ENCODE measurements around the gene SIPA1L3.
"Not testable (repeated sequence)": the region's sequence is repeated elsewhere in the genome, so short reads cannot be mapped to it uniquely, and the experiment has no call there.

The SIPA1L3 gene

DNA sequence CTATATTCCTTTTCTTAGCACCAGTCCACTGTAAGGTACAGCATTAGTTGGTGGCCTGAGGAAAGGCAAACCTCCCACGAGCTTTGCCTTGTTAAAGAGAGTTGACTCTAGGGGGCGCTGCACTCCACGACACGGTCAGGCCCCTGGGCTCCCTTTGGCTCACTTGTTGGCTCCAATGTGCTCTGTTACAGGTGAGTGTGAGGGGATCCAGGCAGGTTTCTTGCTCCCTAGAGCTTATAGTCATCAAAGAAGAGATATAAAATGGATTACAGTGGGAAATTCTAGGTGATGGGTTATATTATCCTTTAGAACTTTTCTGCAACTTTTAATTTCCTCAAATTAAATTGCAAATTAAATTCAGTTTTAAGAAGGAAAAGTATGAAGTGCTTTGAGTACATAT lies 4.3 kb upstream of the SIPA1L3 start:
- H3K4me1 Mint-ChIP-seq (ENCODE audit: low read depth): peaks cover 13% of the 10 kb centered on the region
- H3K27ac Mint-ChIP-seq: no peak overlapping the region
- no peak overlapping the region for H3K4me3 Mint-ChIP-seq
- no peaks in the 10 kb centered on the region for H3K9me3 Mint-ChIP-seq
- H3K27me3 Mint-ChIP-seq: no peaks in the 10 kb centered on the region
- H3K36me3 Mint-ChIP-seq (ENCODE audit: low read depth): no peaks in the 10 kb centered on the region

DNA sequence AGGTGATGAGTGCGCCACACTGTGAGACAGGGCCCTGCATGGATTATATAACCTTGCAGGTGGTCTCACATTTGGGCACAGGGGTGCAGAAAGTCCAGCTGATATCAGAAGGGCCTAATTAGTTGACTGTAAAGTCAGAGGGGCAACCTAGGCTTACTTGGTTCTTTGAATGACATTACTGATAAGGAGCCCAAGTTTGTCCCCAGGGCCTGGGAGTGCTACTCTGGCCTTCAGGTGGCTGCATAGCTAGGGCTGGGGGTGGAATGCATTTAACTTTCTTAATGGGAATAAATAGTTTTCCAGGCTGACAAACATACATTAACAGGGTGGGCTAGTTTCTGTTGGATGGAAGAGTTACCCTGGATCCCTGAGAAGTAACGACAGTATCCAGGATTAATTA lies 3.9 kb upstream of the SIPA1L3 start:
- Mint-ChIP-seq H3K4me3 (no peak overlapping the region), H3K4me1 (ENCODE audit: low read depth) (peaks cover 17% of the 10 kb centered on the region)

DNA sequence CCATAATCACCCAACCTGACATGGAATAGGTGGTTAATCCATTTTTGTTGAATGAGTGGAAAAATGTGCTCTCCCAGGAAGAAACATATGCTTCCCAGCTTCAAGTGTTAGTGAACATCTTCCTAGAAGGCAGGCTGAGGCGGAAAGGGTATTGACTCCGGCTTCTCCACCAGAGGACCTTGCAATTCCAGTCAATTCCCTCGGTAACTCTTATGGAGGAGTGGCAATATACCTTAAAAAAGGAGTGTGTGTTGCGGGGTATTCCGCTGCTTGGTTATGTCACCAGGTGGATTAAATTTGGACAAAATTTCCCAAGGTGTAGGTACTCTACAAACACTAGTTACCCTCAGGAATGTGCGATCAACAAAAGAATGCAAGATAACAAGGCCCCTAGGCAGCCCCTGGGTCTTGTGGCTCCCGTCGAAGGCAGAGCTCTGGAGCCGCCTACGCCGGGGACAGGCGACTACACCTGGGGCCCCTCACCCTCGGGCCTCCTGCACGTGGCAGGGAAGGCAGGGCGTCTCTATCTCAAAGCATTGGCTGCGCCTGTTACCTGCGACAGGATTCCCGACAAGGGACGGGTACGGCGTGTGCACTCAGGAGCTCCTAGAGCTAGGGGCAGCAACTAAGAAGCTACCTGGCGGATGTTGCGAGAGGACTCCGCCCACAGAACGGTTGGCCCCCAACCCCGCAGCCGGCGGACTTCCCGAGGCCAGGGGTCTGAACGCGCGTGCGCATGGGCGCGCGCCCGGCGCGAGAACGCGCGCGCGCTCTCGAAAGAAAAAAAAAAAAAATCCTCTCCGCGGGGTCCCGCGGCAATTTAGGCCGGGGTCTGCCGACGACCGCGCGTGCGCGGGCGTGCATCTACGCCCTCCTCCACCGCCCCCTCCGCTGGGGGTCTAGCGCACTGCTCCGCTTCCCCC lies 801 bp upstream of the SIPA1L3 start, which contains the start of gene WDR87:
Gene WDR87, minus strand, starts transcription at position 649 of the 923 bp plus-strand sequence. CDS start 8,355 bp downstream, outside the sequence.
- Mint-ChIP-seq H3K27me3 (no peaks in the 10 kb centered on the region), H3K9me3 (no peaks in the 10 kb centered on the region), H3K27ac (peak within 1 kb of the TSS; percentile 85), H3K36me3 (ENCODE audit: low read depth) (no peaks in the 10 kb centered on the region), H3K4me1 (ENCODE audit: low read depth) (peaks cover 38% of the 10 kb centered on the region), H3K4me3 (peak within 1 kb of the TSS; percentile 86)

More for the DNA sequence above, 3.9 kb upstream of the SIPA1L3 start:
- no peaks in the 10 kb centered on the region for H3K36me3 Mint-ChIP-seq (ENCODE audit: low read depth)
- H3K9me3 Mint-ChIP-seq: no peaks in the 10 kb centered on the region
- H3K27ac Mint-ChIP-seq: no peak overlapping the region
- H3K27me3 Mint-ChIP-seq: no peaks in the 10 kb centered on the region

DNA sequence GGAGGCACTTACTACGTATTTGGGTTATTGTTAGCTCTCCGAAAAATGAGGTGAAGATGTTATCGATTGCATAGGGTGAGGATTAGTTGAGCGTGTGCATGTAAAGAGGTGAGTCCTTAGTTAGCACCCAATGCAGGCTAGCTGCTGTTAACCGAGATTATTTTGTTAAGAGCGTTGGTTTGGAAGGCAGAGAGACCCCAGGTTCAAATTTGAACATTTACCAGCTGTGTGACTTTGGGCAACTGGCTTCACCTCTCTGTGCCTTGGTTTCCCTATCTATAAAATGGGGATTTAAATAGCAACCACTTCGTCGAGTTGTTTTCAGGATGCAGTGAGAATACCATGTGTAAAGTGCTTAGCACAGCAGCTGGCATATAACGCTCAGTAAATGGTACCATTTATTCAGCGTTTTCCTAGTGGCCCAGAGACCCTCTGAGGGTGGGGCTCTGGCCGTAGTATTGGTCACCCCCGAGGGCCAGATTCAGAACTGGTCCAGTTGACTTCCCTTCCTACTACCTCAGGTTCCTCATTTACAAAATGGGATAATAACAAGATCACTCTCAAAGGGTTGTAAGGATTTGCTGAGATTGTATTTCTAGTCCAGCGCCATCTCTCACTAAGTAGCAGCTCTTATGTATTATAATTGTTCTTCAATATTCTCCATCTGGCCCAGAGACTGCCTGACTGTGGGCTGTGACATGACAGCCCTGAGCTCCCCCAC lies 887 bp downstream of the SIPA1L3 start:
- Mint-ChIP-seq H3K4me3 (peak overlapping the region; percentile 86), H3K27ac (peak overlapping the region; percentile 72), H3K9me3 (no peaks in the 10 kb centered on the region), H3K27me3 (no peaks in the 10 kb centered on the region), H3K36me3 (ENCODE audit: low read depth) (no peaks in the 10 kb centered on the region), H3K4me1 (ENCODE audit: low read depth) (peaks cover 46% of the 10 kb centered on the region)

DNA sequence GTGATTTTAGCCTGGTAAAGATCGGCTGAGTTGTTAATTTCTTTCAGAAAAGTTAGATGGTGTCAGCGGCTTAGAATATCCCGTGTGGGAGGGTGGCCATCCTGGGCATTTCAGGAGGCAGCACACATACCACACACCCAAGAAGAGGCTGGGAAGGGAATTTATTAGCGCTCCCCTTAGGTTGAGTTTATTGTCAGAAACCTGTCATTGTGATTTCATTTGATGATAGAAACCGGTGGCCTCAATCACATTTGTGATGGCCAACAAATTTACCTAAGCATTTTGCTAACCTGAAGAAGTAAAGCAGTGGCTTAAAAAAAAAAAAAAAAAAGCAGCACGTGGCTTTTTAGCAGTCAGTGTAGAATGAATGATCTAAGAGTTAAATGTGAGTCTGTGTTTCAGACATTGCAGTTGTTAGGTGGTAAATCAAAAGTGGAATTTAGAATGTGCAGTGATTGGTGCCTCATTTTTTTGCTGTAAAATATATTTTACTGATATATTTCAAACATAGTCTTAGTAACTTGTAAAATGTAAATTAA lies 2.7 kb downstream of the SIPA1L3 start:
- Mint-ChIP-seq H3K36me3 (ENCODE audit: low read depth) (no peaks in the 10 kb centered on the region), H3K9me3 (no peaks in the 10 kb centered on the region), H3K27me3 (no peaks in the 10 kb centered on the region), H3K4me3 (no peak overlapping the region), H3K4me1 (ENCODE audit: low read depth) (peaks cover 52% of the 10 kb centered on the region), H3K27ac (no peak overlapping the region)

DNA sequence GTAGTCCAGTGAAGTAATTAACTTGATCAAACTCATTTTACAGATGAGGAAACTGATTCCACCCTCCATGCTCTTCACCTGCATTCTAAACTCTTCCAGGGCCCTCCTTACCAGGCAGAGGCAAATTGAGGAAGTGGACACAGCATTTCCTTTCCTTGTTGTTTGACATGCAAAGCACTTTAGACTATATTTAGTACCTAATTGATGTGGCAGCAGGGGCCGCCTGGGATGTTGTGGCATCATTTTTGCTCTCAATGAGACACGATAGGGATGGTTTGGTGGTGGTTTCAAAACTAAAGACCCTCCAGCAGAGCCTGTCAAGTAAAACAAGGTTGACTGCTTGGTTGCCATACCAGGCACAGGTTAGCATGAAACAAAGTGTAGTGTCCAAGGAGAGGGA lies 7.9 kb downstream of the SIPA1L3 start:
- peaks cover 38% of the 10 kb centered on the region for H3K4me1 Mint-ChIP-seq (ENCODE audit: low read depth)
- H3K9me3 Mint-ChIP-seq: no peaks in the 10 kb centered on the region
- H3K4me3 Mint-ChIP-seq: no peak overlapping the region
- no peaks in the 10 kb centered on the region for H3K27me3 Mint-ChIP-seq
- peaks cover 11% of the 10 kb centered on the region for H3K36me3 Mint-ChIP-seq (ENCODE audit: low read depth)
- peak overlapping the region; percentile 52 for H3K27ac Mint-ChIP-seq

DNA sequence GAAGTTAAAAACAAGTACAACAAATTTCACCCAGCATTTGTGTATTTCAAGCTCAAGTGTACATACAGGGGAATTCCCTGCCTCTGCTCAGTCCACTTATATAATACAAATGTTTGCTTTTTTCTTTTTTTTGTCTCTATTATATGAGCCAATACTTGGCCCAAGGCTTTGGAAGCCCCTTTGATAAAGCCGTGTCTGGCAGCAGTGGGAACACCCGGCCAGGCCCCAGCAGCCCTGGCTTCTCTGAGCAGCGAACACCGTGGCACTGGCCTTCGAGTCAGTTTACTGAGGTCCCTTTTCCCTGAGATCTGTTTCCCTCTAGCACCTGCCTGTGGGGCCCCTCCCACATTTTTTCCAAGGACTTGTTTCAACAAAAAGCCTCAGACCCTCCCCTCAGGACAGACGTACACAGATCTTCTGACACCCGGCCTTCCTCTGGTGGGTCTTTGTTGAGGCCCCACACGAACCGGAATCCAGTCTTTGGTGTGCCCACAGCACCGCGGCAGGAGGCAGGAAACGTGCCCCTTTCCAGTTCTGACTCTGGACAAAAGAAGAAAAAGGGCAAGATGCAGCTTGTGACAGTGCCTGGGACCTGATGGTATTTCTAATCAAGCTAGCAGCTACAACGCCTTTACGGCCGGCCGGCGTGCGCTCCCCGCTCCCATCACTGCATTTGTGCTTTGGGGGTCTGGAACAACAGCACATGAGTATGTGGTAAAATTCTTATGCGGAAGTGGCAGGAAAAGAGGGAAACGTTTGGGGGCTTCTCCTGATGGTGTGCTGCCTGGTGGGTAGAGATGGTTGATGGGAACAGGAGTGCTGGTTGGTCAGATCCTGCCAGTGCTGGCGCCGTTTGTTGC lies 13.8 kb downstream of the SIPA1L3 start:
- Mint-ChIP-seq H3K4me3 (peak overlapping the region; percentile 43), H3K4me1 (ENCODE audit: low read depth) (peaks cover 36% of the 10 kb centered on the region), H3K27me3 (no peaks in the 10 kb centered on the region), H3K9me3 (no peaks in the 10 kb centered on the region), H3K27ac (peak overlapping the region; percentile 74), H3K36me3 (ENCODE audit: low read depth) (peaks cover 26% of the 10 kb centered on the region)

DNA sequence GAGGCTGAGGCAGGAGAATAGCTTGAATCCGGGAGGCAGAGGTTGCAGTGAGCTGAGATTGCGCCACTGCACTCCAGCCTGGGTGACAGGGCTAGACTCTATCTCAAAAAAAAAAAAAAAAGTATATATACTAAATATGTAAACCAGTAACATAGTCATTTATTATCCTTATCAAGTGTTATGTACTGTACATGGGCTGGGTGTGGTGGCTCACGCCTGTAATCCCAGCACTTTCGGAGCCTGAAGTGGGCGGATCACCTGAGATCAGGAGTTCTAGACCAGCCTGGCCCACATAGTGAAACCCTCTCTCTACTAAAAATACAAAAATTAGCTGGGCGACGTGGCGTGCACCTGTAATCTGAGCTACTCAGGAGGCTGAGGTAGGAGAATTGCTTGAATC lies 17.6 kb downstream of the SIPA1L3 start:
- Mint-ChIP-seq H3K4me1 (ENCODE audit: low read depth) (peaks cover 38% of the 10 kb centered on the region), H3K36me3 (ENCODE audit: low read depth) (peaks cover 14% of the 10 kb centered on the region)
- H3K27ac Mint-ChIP-seq: not testable (repeated sequence)

DNA sequence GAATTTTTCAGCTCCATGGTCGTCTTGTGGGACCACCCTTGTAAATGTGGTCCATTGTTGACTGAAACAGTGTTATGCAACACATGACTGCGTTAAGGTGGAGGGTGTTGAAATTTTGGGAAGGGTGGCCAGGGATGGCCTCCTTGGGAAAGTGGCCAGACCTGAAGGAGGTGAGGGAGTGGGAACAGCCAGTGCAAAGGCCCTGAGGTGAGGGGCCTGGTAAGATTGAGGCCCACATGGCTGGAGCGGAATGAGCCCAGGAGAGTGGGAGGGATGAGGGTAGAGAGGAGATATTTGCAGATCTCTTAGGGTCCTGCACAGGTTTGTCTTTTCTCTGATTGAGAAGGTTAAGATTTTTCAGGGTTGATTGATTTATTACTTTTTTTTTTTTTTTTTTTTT lies 18.2 kb downstream of the SIPA1L3 start:
- no peaks in the 10 kb centered on the region for H3K27me3 Mint-ChIP-seq
- peaks cover 14% of the 10 kb centered on the region for H3K36me3 Mint-ChIP-seq (ENCODE audit: low read depth)
- peak overlapping the region; percentile 21 for H3K27ac Mint-ChIP-seq
- H3K9me3 Mint-ChIP-seq: no peaks in the 10 kb centered on the region
- peaks cover 36% of the 10 kb centered on the region for H3K4me1 Mint-ChIP-seq (ENCODE audit: low read depth)
- H3K4me3 Mint-ChIP-seq: no peak overlapping the region

More for the DNA sequence above, 17.6 kb downstream of the SIPA1L3 start:
- H3K27me3 Mint-ChIP-seq, H3K4me3 Mint-ChIP-seq, H3K9me3 Mint-ChIP-seq: not testable (repeated sequence)

DNA sequence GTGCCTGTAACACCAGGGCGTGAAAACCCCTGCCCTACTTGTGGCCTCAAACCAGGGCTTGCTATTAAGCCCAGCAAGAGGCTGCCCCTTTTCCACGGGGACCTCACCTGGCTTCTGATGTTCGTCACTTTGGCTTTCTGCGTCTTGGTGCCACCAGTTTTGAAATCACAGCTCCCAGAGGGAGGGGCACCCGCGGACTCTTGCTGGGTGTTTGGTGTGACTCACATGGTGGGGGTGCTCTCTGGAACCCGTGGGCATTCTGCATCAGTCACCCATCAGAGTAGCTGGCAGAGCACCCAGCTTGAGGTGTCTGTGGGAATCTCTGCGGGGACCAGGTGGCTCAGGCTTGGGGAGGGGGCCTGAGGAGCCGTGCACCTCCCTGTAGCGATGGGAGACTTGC lies 19.2 kb downstream of the SIPA1L3 start:
- H3K27ac Mint-ChIP-seq: no peak overlapping the region
- no peak overlapping the region for H3K4me3 Mint-ChIP-seq
- H3K36me3 Mint-ChIP-seq (ENCODE audit: low read depth): peaks cover 11% of the 10 kb centered on the region
- H3K9me3 Mint-ChIP-seq: no peaks in the 10 kb centered on the region
- H3K27me3 Mint-ChIP-seq: no peaks in the 10 kb centered on the region
- peaks cover 29% of the 10 kb centered on the region for H3K4me1 Mint-ChIP-seq (ENCODE audit: low read depth)

DNA sequence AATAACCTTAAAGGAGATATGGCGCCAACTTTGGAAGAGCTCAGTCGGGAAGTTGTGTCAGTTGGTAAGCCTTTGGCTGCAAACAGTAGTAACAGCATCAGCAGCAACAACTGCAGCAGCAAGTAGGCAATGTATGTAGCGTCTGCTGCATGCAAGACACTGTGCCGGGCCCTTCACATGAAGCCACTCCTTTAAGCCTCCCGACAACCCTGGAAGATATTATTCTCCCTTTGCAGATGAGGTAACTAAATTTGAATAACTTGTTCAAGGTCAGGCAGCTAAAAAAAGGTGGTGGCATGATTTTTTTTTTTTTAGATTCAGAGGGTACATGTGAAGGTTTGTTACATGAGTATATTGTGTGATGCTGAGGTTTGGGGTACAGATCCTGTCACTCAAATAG lies 19.7 kb downstream of the SIPA1L3 start:
- Mint-ChIP-seq H3K4me3 (no peak overlapping the region), H3K36me3 (ENCODE audit: low read depth) (peaks cover 7% of the 10 kb centered on the region), H3K9me3 (no peaks in the 10 kb centered on the region), H3K27ac (no peak overlapping the region), H3K4me1 (ENCODE audit: low read depth) (peaks cover 26% of the 10 kb centered on the region), H3K27me3 (no peaks in the 10 kb centered on the region)

DNA sequence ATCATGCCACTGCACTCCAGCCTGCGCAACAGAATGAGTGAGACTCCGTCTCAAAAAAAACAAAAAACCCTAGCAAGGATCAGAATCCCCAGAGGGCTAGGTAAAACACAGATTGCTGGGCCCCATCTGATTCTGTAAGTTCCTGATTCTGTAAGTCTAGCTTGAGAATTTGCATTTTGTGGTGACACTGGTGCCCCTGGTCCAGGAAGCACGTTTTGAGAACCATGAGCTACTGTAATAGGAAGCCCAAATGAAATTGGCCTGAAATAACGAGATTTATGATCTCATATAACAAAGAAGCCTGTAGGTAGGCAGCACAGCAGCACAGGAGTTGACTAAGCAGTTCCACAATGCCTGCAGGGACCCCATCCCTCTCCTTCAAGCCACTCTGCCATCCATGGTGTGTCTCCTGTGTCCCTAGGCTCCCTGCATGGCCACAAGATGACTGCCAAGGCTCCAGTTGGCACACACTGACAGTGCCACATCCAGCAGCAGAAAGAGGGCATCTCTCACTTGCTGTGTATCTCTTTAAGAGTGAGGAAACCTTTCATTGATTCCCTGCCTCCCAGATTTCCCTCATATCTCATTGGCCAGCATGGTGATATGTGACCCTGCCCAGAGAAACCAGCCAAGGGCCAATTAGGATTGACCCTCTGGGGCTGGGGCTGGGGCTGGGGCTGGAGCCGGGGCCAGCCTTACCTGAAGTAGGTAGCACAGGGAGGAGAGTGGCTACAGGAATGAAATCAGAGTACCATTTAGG lies 21.7 kb downstream of the SIPA1L3 start:
- H3K27ac Mint-ChIP-seq: peak overlapping the region; percentile 41
- H3K9me3 Mint-ChIP-seq: no peaks in the 10 kb centered on the region
- H3K27me3 Mint-ChIP-seq: no peaks in the 10 kb centered on the region
- peaks cover 10% of the 10 kb centered on the region for H3K36me3 Mint-ChIP-seq (ENCODE audit: low read depth)
- peaks cover 39% of the 10 kb centered on the region for H3K4me1 Mint-ChIP-seq (ENCODE audit: low read depth)
- H3K4me3 Mint-ChIP-seq: no peak overlapping the region

DNA sequence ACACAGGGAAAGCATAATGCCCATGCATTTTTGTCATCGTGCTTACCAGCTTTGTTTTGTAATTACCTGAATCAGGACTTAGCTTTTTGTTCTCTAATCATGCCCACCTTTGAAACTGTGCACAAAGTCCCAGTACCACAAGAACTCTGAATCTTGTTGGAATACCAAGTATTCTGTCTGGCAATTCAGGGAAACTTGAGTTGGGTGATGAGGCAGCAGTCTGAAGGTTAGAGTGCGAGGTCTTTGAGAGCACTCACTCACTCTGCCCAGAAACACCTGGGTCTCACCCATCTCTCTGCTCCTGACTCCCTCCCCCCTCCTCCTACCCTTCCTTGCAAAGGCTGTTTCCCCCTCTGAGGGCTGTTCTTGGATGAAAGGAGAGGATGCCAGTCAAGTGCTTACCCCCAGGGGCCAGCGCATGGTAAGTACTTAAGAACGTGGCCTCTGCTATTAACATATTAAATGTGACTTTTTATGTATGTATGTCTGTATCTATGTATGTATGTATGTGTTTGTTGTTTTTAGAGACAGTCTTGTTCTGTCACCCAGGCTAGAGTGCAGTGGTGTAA lies 22.4 kb downstream of the SIPA1L3 start:
- no peaks in the 10 kb centered on the region for H3K27me3 Mint-ChIP-seq
- no peaks in the 10 kb centered on the region for H3K9me3 Mint-ChIP-seq
- H3K4me3 Mint-ChIP-seq: no peak overlapping the region
- H3K4me1 Mint-ChIP-seq (ENCODE audit: low read depth): peaks cover 42% of the 10 kb centered on the region
- no peak overlapping the region for H3K27ac Mint-ChIP-seq
- peaks cover 18% of the 10 kb centered on the region for H3K36me3 Mint-ChIP-seq (ENCODE audit: low read depth)

Data from stimulated activated naive CD8-positive, alpha-beta T cell treated with anti-CD3 and anti-CD28 coated beads, Interleukin-15, Interleukin-2, amounts not matched to agents 100 ng/mL and 50 ng/mL, for 24 hours (primary cell).